Nephron progenitor cell (in vitro differentiated cells): Measurements from ENCODE around the gene FRMD4A.
A peak's percentile ranks its signal among the peaks of the same experiment; 100 is the strongest.
"Not testable (repeated sequence)": the region's sequence is repeated elsewhere in the genome, so short reads cannot be mapped to it uniquely, and the experiment has no call there.

Experiments used
- DNase-seq: peaks from one replicate; pipeline ENCODE4 v3.0.0; 2021
- H3K27ac Mint-ChIP-seq: 2 replicates; pipeline ENCODE4 v1.8.0; 2021; ENCODE audit warnings: mild to moderate bottlenecking, moderate library complexity, mixed read lengths
- H3K27me3 Mint-ChIP-seq: 2 replicates; pipeline ENCODE4 v1.8.0; 2021; ENCODE audit warnings: mild to moderate bottlenecking, low read depth, mixed read lengths; ENCODE audit not compliant: poor library complexity
- H3K36me3 Mint-ChIP-seq: 2 replicates; pipeline ENCODE4 v1.8.0; 2021; ENCODE audit warnings: low read depth, mixed read lengths
- H3K4me1 Mint-ChIP-seq: 2 replicates; pipeline ENCODE4 v1.8.0; 2021; ENCODE audit warnings: mixed read lengths
- H3K4me3 Mint-ChIP-seq: 2 replicates; pipeline ENCODE4 v1.8.0; 2021; ENCODE audit warnings: mild to moderate bottlenecking, moderate library complexity, mixed read lengths
- H3K9me3 Mint-ChIP-seq: 2 replicates; pipeline ENCODE4 v1.8.0; 2021; ENCODE audit warnings: mild to moderate bottlenecking, moderate library complexity, mixed read lengths
- TF ChIP-seq, protein P1 (sequence below): fragments of 200-600 bp; sonication (generic); IDR thresholded peaks from 2 replicates; pipeline ENCODE4 v1.5.0; 2021; ENCODE audit warnings: antibody characterized with exemption

The FRMD4A gene

DNA sequence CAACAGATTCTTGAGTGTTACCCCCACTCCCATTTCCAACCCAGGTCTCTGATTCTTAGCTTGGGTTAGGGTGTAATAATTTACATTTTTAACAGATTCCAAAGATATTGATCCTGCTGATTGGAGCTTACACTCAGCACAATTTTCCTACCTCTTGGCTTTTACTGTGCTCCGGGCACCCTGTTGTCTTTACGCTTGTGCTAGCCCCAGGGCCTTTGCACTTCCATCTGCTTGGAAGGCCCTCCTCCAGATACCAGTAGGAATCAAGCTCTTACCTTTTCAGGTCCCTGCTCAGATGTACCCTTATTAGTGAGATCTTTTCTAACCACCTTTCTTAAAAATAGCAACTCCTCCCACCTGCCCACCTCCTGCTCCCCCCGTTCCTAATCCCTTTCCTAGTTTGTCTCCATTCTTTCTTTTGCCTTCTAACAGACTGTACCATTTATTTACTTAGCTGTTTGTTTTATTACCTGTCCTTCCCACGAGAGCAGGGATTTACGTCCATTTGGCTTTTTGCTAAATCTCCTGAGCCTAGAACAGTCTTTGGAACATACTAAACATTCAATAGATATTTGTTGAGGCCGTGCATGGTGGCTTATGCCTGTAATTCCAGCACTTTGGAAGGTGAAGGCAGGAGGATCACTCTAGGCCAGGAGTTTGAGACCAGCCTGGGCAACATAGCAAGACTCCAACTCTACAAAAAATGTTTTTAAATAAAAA, 427.7 kb downstream of the FRMD4A start:
- no peak overlapping the region for H3K4me3 Mint-ChIP-seq
- H3K4me1 Mint-ChIP-seq: peaks cover 15% of the 10 kb centered on the region
- no peaks in the 10 kb centered on the region for H3K36me3 Mint-ChIP-seq
- peaks cover 4% of the 10 kb centered on the region for H3K9me3 Mint-ChIP-seq
- TF ChIP-seq, protein P1, sequence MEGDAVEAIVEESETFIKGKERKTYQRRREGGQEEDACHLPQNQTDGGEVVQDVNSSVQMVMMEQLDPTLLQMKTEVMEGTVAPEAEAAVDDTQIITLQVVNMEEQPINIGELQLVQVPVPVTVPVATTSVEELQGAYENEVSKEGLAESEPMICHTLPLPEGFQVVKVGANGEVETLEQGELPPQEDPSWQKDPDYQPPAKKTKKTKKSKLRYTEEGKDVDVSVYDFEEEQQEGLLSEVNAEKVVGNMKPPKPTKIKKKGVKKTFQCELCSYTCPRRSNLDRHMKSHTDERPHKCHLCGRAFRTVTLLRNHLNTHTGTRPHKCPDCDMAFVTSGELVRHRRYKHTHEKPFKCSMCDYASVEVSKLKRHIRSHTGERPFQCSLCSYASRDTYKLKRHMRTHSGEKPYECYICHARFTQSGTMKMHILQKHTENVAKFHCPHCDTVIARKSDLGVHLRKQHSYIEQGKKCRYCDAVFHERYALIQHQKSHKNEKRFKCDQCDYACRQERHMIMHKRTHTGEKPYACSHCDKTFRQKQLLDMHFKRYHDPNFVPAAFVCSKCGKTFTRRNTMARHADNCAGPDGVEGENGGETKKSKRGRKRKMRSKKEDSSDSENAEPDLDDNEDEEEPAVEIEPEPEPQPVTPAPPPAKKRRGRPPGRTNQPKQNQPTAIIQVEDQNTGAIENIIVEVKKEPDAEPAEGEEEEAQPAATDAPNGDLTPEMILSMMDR: no peak
- no peaks in the 10 kb centered on the region for H3K27me3 Mint-ChIP-seq
- no peak for DNase-seq
- no peak overlapping the region for H3K27ac Mint-ChIP-seq

DNA sequence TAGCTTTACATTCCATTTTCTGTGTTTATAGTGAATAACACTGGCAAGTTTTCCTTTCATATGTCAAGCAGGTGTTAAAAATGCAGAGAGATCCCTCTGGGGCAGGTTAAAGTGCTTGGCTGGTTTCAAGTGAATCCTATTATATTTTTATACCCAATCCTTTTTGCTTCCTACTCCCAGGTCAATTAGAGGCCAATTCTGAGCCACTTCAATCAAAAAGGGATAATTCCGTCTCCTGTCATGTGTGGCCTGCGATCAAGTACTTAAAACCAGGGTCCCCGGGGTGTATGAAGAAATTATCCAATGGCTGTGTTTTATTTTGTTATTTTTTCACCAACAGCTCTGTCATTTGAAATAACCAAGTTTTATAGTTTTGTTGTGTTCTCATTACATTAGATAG, 430.8 kb downstream of the FRMD4A start:
- Mint-ChIP-seq H3K4me1 (peaks cover 19% of the 10 kb centered on the region), H3K4me3 (no peak overlapping the region), H3K36me3 (peaks cover 7% of the 10 kb centered on the region), H3K27ac (no peak overlapping the region), H3K27me3 (no peaks in the 10 kb centered on the region), H3K9me3 (peaks cover 11% of the 10 kb centered on the region)
- TF ChIP-seq, protein P1: no peak
- no peak for DNase-seq

DNA sequence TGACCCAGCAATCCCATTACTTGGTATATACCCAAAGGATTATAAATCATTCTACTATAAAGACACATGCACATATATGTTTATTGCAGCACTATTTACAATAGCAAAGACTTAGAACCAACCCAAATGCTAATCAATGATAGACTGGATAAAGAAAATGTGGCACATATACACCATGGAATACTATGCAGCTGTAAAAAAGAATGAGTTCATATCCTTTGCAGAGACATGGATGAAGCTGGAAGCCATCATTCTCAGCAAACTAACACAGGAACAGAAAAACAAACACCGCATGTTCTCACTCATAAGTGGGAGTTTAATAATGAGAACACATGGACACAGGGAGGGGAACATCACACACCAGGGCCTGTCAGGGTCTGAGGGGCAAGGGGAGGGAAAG, 434.6 kb downstream of the FRMD4A start:
- H3K4me3 Mint-ChIP-seq, H3K36me3 Mint-ChIP-seq, H3K27ac Mint-ChIP-seq, H3K9me3 Mint-ChIP-seq, DNase-seq: not testable (repeated sequence)
- Mint-ChIP-seq H3K27me3 (peaks cover 27% of the 10 kb centered on the region), H3K4me1 (peaks cover 29% of the 10 kb centered on the region)

DNA sequence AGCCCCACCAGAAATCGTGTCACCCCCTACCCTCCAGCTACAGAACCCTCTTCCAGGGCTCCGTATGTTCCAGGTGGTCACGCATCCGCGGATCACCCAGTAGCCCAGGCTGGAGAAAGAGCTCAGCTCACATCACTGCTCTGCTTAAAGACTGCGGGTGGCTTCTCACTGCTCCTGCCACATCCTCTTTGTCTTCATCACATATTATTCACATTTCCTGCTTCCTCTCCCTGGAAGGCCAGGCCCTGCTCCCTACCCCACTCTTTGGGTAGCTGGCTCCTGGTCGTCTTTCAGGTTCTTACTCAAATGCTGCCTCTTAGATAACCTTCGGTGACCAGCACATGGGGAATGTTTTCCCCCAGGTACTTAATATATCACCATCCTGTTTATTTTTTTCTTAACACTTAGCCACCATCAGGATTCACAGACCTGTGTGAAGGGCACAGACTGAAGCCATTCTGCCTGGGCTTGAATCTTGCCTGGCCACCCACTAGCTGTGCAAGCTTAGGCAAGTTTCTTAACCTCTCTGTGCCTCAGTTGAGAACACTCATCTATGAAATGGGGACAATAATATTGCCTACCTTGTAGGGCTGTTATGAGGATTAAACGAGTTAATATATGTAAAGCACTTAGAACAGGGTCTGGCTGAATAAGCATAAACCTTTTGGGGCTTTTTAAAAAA, 436.2 kb downstream of the FRMD4A start:
- peak overlapping the region; percentile 25 for H3K27ac Mint-ChIP-seq
- TF ChIP-seq, protein P1: no peak
- H3K4me3 Mint-ChIP-seq: no peak overlapping the region
- H3K36me3 Mint-ChIP-seq: peaks cover 7% of the 10 kb centered on the region
- peaks cover 7% of the 10 kb centered on the region for H3K9me3 Mint-ChIP-seq
- H3K4me1 Mint-ChIP-seq: peaks cover 42% of the 10 kb centered on the region
- H3K27me3 Mint-ChIP-seq: peaks cover 38% of the 10 kb centered on the region
- DNase-seq: no peak

DNA sequence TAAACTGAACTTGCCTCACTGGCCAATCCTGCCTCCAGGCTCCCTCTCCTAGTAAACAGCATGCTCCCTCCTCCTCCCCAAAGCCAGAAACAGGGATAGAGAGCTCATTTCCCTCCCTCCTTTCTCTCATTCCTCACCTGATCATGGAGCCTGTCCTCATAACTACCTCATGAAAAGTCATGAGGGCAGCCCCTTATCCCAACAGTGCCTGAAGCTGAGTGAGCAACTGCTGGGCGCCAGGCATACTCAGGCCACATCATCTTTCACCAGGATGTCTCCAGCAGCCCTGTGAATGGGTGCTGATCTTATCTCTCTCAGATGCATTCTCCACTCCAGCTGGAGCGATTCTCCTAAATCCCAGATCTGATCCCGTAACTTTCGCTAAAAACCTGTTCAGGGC, 436.8 kb downstream of the FRMD4A start:
- peak overlapping the region; percentile 13 for H3K4me3 Mint-ChIP-seq
- peak overlapping the region; percentile 25 for H3K27ac Mint-ChIP-seq

DNA sequence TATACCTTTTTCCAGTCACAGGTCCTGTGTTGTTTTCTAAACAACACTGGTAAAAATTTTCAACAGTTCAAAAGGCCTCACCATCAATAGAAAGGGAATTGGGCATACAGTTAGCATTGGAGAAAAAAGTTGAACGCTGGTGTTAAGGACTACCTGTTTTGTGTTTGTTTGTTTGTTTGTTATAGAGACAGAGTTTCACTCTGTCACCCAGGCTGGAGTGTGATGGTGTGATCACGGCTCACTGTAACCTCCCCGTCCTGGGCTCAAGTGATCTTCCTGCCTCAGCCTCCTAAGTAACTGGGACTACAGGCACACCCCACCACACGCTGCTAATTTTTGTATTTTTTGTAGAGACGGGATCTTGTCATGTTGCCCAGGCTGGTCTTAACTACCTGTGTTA, 437.9 kb downstream of the FRMD4A start:
- Mint-ChIP-seq H3K36me3 (peaks cover 10% of the 10 kb centered on the region), H3K9me3 (peaks cover 7% of the 10 kb centered on the region), H3K27ac (no peak overlapping the region), H3K27me3 (peaks cover 47% of the 10 kb centered on the region), H3K4me1 (peaks cover 59% of the 10 kb centered on the region), H3K4me3 (peak overlapping the region; percentile 83)
- TF ChIP-seq, protein P1: no peak
- no peak for DNase-seq

More for the DNA sequence above, 436.8 kb downstream of the FRMD4A start:
- Mint-ChIP-seq H3K4me1 (peaks cover 49% of the 10 kb centered on the region), H3K9me3 (peaks cover 7% of the 10 kb centered on the region), H3K36me3 (peaks cover 7% of the 10 kb centered on the region), H3K27me3 (peaks cover 41% of the 10 kb centered on the region)
- DNase-seq: no peak
- TF ChIP-seq, protein P1: no peak
